ENCODE measurements around the gene LRP2BP.

GRCh38 chr4:185390941-185391340 is 4.8 kb downstream of the LRP2BP start:
- TF ChIP-seq EP300 (IDR thresholded peaks at IDR 0.05) = no peak
- no peak for TF ChIP-seq POLR2A (IDR thresholded peaks at IDR 0.05)
